GM20000 (cell line): ENCODE results near the gene CLMP.

Source experiments
- DNase-seq: peaks from one replicate; pipeline ENCODE4 v3.0.0; 2012; ENCODE audit warnings: low spot score
- TF ChIP-seq, protein P1 (sequence below): IDR thresholded peaks from 2 replicates; pipeline ENCODE4 v1.5.1; 2012; ENCODE audit warnings: mild to moderate bottlenecking, control low read depth; ENCODE audit errors: extremely low read depth, missing control alignments

CLMP gene

DNA sequence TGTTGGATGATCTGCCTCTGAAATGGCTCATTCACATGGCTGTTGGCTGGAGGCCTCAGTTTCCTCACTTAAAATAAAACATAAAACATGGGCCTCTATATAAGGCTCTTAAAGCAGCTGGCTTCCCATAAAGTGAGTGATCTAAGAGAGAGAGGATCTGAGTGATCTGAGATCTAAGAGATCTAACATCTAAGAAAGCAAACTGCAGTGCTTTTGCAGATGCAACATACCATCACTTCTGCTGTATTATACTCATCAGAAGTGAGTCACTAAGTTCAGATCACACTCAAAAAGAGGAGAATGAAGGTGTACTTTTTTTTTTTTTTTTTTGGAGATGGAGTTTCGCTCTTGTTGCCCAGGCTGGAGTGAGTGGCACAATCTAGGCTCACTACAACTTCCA, 115.0 kb downstream of the CLMP start:
- TF ChIP-seq, protein P1, sequence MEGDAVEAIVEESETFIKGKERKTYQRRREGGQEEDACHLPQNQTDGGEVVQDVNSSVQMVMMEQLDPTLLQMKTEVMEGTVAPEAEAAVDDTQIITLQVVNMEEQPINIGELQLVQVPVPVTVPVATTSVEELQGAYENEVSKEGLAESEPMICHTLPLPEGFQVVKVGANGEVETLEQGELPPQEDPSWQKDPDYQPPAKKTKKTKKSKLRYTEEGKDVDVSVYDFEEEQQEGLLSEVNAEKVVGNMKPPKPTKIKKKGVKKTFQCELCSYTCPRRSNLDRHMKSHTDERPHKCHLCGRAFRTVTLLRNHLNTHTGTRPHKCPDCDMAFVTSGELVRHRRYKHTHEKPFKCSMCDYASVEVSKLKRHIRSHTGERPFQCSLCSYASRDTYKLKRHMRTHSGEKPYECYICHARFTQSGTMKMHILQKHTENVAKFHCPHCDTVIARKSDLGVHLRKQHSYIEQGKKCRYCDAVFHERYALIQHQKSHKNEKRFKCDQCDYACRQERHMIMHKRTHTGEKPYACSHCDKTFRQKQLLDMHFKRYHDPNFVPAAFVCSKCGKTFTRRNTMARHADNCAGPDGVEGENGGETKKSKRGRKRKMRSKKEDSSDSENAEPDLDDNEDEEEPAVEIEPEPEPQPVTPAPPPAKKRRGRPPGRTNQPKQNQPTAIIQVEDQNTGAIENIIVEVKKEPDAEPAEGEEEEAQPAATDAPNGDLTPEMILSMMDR, result no peak
- no peak for DNase-seq

DNA sequence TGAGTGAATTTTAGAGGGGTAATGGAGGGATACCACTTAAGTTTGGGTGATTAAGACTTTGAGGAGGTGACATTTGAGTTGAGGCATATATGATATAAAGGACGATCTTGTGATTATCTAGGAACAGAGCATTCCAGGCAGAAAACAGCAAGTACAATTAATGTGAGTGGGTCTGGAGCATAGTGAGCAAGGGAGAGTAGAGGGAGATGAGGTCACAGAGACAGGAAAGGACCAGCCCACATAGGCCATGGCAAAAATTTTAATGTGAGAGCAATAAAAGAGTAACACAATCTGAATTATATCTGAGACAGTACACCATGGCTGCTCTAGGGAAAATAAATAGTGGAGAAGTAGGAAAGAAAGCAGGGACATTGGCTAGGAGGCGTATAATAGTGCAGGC, 118.6 kb downstream of the CLMP start:
- no peak for DNase-seq
- TF ChIP-seq, protein P1, result no peak

DNA sequence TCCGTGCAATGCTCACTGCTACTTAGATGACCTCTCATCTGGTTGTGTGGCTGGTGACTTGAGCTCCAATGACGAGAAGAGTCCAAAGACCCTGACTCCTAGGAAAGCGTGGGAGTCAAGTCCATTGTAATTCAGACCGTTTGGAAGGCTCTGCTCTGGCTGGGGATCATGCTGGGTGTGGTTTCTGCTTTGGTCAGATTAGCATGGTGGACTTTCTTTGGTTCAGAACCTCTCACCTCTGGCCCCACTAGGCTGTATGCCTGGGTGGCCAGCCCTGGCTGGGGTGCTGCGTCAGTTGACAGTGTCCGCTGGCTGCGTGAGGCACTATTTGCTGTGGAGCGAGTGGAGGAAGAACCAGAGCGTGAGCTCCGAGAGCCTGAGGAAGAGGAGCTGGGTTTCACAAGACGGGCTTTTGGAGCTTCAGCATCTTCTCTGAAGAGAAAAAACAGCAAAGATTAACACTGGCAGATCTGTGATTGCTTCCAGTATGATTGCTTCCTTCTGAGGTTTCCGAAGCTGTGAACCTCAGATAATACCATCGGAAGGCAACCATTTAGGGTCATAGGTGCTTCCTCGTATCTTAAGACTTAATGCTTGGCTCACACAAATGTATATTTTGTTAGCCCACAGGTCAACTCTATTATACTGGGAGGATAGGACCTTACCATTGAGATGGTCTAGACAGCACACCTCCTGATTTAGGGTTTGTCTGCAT, 121.5 kb downstream of the CLMP start:
- no peak for DNase-seq
- TF ChIP-seq, protein P1, result no peak

DNA sequence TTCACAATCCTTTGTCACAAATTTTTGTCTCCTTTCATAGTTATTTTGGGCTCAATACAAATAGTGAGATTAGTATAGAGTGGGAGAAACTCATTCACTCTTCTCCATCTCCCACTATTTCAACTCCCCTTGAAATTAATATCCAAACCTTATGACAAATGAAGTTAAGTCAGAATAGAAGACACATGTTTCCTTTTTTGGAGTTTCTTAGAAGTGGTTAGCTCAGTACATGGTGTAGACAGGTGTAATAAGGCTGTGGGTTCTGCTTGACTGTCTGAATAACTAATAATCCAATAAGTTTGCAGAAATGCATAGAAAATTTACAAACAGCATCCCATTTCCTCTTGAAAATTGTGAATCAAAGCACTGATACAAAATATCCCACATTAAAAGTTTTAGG, 122.3 kb downstream of the CLMP start:
- TF ChIP-seq, protein P1, result no peak
- DNase-seq, result no peak

DNA sequence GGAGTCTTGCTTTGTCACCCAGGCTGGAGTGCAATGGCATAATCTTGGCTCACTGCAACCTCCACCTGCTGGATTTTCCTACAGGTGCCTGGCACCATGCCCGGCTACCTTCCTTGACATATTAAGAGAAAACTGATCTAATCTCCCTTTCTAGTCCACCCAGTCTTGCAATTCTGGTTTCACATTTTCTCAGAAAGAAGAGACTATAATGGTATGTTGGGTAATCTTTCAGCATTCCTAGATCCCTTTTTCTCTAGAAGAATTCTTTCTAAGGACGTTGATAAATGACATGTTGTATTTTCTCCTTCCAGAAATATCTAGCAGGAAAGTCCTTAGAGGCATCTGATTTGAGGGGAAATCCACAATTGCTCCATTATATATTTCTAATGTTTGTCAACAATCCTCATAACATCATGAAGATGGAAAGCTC, 122.7 kb downstream of the CLMP start:
- TF ChIP-seq, protein P1, result no peak
- DNase-seq, result no peak

DNA sequence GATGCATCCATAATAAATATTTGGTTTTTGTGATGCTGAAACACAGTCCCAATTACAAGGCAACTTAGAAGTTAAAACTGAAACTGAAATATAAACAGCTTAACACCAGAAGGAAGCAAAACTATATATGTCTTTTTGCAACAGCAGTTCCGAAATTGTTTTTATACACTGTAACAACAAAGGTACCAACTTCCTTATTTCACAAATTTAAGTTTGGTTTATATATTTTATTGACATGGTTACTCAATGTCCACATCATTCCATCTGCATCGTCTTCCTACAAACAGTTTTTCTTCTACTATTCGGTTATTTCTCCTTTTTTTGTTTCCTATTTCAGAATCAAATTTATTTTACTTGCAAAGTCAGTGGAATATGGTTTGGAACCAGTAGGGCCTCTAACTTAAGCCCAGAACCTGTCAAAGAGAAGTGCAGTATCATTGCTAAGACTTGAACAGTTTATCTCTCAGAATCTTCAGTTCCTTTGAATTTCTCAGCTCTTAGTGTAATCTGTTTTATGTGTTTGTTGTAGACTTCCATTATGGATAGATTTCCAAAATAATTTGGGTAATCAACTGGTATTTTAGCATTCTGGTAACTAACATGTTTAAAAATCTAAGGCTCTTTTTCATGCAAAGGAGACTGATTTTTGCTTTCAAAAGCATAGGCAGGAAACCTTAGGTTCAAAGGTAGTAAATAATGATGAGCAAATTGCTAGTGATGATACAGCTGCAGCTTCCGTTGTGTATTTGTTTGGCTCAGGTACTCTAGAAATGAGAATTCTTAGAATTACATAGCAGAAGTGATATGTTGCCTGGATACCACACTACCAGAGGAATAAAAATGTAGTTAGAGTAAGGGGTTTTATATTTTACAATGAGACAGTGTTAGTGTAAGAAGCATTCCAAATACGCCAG, 124.9 kb downstream of the CLMP start:
- no peak for DNase-seq

DNA sequence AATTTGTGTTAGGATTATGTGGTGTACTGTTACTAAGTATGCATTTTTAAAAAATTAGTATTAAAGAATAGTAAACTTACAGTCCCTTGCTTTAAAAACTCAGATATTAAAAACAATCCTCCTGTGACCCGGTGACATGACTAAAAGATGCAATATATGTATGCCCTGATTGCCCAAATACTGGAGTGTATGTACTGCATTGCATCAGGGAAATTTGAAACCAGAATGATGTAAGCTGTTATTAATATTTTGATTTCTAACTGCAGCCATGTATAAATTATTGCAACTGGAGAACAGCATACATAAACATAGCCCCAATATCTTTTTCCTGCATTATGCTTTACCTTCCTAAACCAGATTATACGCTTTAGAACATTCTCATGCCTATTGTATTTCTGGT, 129.4 kb downstream of the CLMP start:
- TF ChIP-seq, protein P1, result no peak
- DNase-seq, result no peak

More for the DNA sequence above, 124.9 kb downstream of the CLMP start:
- TF ChIP-seq, protein P1, result no peak
